HG03039 (cell line): ENCODE results near the gene THAP2.

Experiments
- ATAC-seq: cut with Tn5 transposase; IDR thresholded peaks from one replicate; pipeline ENCODE4 v1.9.1; 2021; ENCODE audit warnings: mild to moderate bottlenecking, moderate library complexity; ENCODE audit not compliant: unreplicated experiment

THAP2 gene

DNA sequence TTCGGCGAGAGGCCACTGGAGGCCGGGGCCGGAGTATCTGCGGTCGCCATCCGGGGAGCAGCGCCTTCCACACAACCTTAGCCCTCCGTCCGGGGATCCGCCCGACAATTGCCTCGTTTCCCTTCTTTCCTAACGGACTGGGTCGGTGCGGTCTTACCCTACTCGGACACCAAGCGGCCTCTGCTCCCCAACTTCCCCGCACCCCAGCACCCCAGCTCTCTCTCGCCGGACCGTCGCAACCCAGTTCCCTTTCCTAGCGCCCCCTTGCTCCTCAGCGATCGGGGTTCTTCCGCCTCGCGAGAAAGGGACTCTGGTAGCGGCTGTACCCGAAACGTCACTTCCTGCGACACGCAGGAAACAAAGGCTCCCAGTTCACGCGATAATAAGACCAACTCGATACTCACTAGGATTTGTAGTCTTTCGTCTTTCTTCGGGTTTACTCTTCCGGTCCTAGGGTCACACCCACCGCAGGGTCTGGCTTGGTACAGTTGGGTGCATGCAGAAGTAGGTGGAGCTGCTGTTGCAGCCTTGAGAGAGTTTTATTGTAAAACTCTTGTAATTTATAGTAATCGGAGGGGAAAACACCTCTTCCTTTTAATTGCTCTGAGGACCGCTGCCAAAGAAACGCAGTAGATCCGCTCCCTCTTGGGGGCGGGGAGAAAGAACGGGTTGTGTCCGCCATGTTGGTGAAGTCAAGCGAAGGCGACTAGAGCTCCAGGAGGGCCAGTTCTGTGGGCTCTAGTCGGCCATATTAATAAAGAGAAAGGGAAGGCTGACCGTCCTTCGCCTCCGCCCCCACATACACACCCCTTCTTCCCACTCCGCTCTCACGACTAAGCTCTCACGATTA is at the start of gene THAP2, which contains the start of gene ZFC3H1:
THAP2 (plus strand) TSS at position 741 of the 850 bp plus-strand sequence. CDS start 209 bp downstream, outside the sequence.
ZFC3H1 (minus strand) TSS at position 288 of the 850 bp plus-strand sequence; CDS start at position 50, 238 bp downstream.
- ATAC-seq: peak; percentile 90

DNA sequence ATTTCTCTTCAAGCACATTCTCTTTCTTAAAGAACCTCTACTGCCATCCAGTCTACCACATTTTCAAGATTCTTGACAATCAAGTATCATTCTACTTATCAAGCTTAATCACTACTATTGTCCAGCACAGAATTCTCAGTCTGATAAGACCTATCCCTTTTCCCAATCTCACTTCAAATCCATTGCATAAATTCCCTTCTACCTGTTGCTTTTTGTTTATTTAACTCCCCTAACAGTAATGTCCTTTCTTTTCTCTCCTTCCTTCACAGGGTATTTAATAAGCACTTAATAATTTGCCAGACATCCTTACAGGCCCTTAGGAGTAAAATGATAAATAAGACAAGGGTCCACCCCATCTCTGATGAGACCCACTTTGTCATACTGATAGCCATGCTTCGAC is 42.2 kb upstream of the THAP2 start:
- no peak for ATAC-seq

DNA sequence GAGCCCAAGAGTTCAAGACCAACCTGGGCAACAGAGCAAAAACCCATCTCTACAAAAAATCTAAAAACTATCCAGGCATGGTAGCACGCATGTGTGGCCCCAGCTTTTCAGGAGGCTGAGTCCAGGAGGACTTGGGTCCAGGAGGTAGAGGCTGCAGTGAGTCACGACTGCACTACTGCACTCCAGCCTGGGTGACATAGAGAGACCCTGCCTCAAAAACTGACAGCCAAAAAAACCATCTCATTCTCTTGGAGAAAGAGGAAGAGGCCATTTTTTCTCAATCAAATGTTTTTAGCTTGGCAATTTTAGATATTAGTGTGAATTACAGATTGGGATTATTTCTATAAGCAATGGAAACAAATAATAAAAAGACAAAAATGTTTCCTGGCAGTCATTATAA is 38.6 kb upstream of the THAP2 start:
- ATAC-seq: no peak

DNA sequence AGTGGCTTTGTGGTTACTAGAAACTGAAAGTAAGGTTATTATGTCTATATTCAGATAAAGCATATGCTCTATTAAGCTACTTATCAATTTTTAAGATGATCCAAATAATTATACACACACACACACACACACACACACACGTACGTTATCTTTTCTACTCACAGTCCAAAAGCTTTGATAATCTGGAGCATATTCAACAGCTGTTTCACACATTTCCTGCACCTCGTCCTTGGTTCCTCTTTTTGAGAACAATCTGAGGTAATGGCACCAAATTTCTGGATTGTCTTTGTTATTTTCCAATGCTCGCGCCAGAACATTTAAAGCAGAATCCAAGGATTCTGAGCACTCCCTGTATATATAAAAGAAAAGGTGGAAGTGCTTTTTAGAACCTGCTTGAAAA is 38.0 kb upstream of the THAP2 start:
- no peak for ATAC-seq

DNA sequence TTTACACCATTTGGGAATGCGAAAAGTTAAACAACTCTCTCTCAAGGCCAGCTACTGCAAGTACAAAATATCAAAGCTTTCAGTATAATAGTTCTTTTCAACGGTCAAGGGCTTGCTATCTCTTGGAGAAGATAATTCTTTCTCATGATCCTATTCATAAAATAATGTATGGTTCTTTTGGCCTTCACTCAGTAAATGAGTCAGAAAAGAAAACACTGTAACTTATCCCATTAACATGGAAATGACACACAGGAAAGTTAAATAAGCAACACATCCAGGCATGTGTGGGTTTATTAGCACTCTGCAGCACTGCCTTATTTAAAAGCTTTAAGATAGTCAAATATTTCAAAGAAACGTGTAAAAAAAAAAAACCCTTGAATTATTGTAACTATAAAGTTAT is 37.3 kb upstream of the THAP2 start:
- no peak for ATAC-seq

DNA sequence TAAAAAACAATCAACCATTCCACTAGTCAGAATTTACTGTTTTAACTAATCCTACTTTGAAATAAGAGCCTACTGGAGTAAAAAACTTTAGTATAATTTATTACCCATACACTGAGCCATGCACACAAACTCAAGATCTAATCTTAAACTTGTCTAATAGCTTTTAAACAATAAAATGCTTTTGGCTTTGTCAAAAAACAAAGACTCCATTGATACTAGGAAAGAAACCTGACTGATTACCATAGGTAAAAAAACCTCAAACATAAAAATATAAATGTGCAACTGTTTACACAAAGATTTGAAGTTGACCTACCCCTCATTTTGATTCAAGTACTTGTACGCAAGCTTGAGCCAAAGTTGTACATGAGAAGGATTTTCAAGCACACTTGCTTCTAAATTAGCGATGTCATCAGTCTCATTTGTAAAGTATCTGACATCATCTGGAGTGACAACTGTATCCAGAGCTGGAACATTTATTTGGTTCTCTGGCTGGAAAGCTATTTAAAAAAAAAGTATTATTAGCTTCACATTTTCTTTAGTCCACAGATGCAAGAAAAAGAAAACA is 36.6 kb upstream of the THAP2 start:
- no peak for ATAC-seq

DNA sequence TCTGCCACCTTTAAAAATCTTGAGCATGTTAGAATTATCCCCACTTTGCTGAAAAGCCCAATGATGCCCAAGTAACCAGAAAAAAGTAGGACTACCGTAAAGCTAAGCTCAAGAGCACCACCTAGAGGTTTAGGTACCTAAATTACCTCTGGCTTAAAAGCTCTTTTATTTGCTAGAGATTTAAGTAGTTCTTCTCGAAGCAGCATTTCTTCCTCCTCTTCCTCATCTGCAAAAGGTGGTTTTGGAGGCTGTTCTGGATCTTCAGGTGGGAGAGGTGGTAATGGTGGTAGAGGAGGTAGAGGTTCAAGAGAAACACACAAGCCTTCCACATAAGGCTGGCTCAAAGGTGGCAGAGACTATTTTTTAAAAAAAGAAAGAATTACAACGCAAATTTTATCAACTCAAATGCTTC is 27.4 kb upstream of the THAP2 start:
- no peak for ATAC-seq

DNA sequence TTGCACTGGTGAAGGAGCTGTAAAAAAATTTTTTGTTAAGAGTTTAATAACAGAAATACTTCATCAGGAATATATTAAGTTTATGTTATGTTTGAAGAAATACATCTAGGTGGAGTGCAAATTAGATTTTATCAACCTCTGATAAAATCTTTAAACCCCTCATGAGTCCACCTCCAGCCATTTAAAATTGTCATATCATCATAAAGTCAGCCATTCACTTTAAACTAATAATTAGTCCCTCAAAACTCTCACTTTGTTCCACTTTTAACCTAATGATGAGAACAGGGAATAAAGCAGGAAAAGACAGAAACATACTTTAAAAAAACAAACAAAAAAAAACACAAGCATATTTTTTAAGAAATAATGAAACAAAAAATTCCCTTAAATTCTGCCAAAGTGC is 25.6 kb upstream of the THAP2 start:
- no peak for ATAC-seq

DNA sequence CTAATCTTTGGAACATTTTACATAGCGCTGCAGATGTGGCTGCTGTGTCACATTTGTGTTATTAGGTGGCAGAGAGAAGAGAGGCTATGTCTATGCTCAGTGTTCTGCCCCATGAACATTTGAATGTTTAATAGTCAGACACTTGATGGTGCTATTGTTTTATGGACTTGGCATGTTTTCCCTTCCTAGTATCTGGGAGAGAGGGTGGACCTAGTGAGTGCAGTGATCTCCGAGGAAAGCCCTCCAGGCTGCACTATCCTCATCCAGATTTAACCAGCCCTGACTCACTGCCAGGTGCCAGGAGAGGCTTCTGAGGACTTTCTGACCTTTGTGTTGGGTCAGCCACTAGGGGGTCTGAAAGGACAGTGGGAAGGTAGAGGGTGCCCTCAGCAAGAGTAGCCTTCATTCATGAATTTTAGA is 24.8 kb upstream of the THAP2 start:
- ATAC-seq: no peak

DNA sequence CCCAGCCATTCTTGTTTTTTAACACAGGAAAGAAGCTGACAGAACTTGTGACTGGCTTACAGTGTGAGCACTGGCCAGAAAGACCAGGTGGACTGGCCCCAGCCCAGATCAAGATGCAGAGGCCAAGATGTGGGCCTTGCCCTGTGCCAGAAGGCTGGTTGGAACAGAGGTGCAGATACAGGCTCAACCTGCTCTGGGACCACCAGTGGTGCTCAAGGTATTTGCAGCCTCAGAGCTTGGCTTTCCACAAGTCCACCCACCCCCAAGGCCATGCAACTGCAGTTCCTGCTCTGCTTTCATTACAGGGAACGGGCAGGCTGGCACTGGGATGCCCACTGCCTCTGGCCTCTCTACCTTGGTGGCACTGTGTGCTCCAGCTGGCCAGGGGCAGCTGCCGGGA is 23.8 kb upstream of the THAP2 start:
- no peak for ATAC-seq

DNA sequence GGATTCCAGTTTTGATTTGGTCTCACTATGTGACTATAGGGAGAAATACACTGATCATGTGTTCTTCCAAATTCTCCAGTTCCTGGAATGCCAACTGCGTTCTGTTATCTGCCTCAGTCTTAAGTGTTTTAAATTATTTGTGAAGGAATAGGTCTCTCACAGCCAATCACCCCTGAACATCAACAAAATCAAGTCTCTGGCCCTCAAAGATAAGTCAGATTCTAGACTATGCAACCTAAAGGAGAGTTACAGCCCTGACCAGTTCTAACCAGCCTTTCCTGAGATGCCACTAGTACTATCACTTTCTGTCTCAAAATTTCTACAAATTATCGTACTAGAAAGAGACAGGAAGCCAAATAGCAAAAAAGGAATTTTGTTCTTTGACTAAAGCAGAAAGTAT is 22.7 kb upstream of the THAP2 start:
- ATAC-seq: no peak

DNA sequence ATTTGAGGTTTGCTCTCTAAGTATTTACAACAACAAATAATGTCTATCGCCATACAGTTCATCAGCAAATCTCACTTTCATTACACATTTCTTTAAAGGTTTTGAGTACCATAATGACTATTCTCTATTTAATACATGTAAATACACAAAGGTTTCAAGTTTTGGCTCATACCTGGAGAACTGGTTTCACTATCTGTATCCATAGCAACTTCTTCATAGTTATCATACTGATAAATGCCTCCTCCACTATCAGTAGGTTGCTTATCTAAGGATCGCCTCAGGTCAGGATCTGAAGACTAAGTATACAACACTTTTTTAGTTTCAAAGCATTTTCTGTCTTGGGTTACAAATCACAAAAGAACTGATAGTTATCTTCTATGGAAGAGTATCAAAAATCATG is 21.8 kb upstream of the THAP2 start:
- ATAC-seq: peak; percentile 67

DNA sequence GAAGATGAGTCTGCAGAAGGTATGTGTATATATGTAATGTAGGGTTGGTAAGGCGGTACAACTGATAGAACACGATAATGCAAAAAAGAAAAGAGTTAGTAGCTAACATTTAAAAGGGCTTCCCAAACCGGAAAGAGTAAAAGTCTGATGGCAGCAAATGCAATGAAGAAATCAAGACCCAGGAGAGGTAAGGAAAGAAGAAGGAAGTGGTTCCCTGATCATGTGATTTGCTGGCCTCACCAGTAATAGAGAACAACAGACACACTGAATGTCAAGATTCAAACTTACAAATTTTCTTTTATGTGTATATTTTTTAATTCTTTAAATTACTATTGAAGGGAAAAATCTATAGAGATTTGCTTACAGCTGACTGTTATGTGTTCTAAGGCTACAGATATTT is 18.8 kb upstream of the THAP2 start:
- no peak for ATAC-seq

DNA sequence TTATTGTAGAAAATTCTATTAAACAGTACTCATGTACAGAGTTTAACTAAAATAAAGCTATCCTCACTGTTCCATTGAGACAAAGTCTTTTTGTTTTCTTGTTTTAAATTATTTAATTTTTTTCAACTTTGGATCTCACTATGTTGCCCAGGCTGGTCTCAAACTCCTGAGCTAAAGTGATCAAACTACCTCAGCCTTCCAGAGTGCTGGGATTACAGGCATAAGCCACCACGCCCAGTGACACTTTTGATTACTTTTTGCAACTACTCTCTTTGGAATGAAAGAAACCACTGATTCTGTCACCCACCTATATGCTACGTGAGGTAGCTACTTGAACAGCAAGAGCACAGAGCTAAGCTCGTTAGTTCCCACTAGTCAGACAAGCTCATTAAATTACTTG is 17.6 kb upstream of the THAP2 start:
- ATAC-seq: no peak

DNA sequence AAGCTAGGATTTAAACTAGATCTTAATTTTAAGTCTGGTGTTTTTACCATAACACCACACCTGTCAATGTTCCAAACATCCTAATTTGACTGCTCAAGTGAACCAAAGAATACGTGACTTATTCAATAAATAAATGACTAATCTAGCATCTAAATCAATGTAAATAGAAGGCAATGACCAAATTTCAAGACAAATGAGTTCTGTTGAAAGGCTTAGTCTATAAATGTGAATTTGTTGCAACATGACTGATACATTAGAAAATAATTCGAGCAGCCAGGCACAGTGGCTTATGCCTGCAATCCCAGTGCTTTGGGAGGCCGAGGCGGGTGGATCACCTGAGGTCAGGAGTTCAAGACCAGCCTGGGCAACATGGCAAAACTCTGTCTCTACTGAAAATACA is 15.6 kb upstream of the THAP2 start:
- no peak for ATAC-seq

DNA sequence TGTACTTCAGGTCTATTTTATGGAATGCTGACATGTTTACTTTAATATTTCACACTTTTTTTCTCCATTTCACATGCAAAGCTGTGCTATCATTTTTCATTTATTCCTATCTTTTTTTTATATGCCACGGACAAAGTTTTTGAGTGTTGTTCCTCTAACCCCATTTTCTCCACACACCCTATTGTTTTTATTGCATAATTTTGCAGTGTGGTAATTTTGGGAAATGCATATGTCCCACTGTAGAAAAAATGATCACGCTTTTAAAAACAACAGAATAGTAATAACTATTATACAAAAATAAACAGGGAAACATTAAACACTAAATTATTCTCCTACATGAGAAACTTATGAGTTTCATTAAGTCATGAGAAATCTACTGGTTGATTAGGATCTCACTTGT is 14.7 kb upstream of the THAP2 start:
- ATAC-seq: no peak

DNA sequence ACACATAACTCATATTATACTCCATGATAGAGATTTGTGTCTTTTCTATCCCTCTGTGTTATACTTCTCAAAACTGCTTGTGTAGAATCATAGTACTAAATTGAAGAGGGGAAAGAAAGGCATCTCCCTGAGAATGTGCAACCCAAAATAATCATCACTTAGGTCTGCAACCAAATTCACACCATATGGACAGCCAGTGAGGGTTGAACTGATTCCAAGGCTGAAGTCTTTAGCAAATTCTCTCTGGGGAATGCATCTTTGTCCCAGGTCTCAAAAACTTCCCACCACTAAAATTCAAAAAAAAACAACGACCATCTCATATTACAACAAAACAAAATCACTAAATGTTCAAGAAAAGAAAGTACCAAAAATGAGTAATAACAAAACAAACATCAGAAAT is 11.4 kb upstream of the THAP2 start:
- ATAC-seq: no peak

DNA sequence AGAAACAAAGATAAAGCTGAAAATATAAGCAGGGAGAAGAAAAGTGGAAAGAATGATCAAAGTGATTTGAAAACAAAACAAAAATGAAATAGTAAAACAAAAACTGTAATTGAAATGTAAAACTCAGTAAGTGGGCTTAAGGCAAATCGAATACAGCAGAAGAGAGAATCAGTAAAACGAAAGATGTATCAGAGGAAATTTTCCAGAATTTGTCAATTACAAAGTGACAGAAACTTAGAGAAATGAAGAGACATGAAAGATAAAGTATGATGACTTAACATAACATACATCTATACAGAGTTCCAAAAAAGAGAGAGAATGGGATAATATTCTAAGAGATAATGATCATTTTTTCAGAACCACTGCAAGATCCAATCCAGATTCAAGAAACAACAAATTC is 11.0 kb upstream of the THAP2 start:
- no peak for ATAC-seq

DNA sequence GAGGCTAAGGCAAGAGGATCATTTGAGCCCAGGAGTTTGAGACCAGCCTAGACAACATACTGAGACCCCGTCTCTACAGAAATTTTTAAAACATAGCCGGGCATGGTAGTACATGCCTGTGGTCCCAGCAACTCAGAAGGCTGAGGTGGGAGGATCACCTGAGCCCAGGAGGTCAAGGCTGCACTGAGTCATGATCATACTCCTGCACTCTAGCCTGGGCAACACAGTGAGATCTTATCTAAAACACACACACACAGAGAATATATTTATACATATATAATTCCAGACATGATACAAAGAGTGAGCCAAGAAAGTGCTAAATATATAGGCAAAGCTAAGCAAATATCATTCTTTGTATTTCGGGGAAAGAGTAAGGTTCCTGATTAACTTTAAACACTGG is 9.9 kb upstream of the THAP2 start:
- ATAC-seq: no peak

DNA sequence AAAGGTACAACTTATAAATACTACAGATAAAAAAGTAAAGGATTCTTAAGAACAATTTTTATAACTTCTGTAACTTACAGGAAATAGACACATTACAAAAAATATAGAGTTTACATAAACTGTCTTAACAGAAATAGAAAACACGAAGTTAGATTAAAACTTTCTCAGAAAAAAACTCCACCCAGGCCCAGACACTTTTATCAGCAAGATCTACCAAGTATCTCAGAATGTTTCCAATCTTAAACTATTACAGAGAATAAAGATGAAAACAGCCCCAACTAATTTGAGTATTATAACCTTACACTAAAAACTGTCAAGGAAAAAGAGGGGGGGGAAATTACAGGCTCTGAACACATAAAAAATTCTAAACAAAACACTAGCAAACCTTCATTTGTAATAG is 8.6 kb upstream of the THAP2 start:
- no peak for ATAC-seq

DNA sequence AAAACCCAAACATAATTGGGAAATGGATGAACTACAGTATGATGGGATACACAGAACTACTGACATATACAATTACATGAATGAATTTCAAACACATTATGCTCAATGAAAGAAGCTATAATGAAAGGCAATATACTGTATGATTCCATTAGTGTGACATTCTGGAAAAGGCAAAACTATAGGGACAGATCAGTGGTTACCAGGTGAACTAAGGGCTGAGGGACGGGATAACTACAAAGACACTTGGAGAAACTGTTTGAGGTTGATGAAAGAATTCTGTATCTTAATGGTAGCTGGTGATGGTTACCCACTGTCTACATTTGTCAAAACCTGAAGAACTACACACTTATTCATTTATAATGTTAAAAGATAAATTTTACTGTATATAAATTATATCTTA is 8.2 kb upstream of the THAP2 start:
- ATAC-seq: no peak

DNA sequence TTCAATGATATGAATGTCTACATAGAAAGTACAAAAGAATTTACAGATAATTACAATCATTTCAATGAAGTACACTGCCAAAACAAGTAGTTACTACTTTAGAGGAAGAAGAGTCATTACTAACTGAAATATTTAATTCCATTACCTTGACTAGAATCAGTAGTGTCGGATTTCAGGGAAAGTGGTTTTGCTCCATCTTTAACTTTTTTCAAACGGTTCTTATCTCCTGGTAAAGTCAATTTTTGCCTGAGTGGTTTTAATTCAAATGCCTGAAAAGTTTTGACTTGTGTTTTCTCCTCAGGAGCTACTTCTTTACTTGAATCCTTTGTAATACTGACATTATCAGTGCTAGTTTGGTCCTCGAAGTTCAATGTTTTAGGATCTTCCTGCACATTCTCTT is 7.4 kb upstream of the THAP2 start:
- no peak for ATAC-seq
